ENCODE data around the gene DAAM1. TPM values are rescaled to one million over a fixed set of nuclear protein-coding genes. Genes with fewer than 3 reads are reported as not detected.

The DAAM1 gene
- total RNA-seq, 1 donor from 2014 or later = 36.5 TPM

DNA sequence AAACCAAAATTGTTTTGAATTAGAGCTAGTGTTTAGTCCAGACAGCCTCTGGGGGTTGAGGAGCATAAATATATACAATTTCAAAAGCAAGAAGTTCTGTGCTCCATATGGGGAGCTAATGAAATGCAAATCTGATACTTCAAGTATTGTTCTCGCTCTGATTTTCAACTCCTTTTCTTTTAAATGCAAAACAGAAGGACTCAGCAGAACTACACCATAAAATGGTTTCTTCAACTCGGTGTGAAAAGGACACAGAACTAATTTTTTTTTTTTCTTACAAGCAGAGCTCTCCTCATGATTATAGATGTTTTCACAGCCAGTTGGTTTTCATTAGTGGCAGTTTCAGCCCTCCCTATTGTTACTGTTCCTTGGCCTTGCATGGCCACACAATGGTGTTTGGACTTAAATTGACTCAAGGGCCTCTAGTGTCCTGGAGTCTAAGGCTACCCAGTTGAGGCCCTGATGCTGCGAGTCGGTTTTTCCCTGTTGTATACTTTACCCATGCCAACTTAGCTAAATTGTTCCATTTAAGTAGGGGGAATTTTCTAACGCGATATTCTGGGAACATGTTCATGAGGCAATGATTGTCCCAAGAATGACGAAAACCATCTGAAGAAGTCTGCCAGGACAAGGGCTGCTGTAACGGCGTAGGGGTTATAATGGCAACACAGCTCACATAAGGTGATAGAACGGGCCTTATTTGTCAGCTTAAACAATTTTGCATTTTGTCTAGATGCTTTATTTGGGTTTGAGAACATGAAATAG is 156.4 kb downstream of the DAAM1 start:
- peaks cover 0 to 5% (median 4%) of the 10 kb centered on the region in 3 donors for H3K36me3 ChIP-seq (ENCODE audit: control insufficient read depth in 3 of 3, insufficient read depth in 3 of 3, low read length in 3 of 3)
- no peaks in the 10 kb centered on the region for H3K27me3 ChIP-seq (ENCODE audit: control insufficient read depth in 3 of 3, insufficient read depth in 3 of 3, low read length in 3 of 3)
- no peaks in the 10 kb centered on the region for H3K9me3 ChIP-seq (ENCODE audit: control insufficient read depth in 3 of 3, low read length in 3 of 3)
- no peak overlapping the region for H3K9ac ChIP-seq (ENCODE audit: low read depth in 1 of 3, low read length in 3 of 3)
- no peak overlapping the region for H3K27ac ChIP-seq (ENCODE audit: low read depth, low read length)
- no peak overlapping the region for H3K4me3 ChIP-seq (ENCODE audit: low read length in 3 of 3)
- peaks cover 13 to 18% (median 18%) of the 10 kb centered on the region in 3 donors for H3K4me1 ChIP-seq (ENCODE audit: control insufficient read depth in 3 of 3, insufficient read depth in 3 of 3, low read length in 3 of 3)

DNA sequence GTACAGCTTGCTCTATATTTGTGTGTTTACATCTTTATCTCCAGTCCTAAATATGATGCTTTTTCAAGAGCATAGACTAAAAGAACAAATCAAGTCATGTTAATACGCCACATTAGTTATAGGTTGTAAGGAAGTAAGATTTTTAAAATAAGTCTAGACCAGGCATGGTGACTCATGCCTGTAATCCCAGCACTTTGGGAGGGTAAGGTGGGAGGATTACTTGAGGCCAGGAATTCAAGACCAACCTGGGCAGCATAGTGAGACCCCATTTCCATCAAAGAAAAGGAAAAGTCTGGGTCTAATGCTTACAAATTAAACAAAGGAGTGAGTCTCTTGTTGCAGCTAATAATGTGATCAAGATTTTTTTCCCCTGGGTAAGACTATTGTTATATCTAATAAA is 157.9 kb downstream of the DAAM1 start:
- Histone ChIP-seq H3K9ac (ENCODE audit: low read depth in 1 of 3, low read length in 3 of 3) (no peak overlapping the region), H3K4me3 (ENCODE audit: low read length in 3 of 3) (no peak overlapping the region), H3K27me3 (ENCODE audit: control insufficient read depth in 3 of 3, insufficient read depth in 3 of 3, low read length in 3 of 3) (no peaks in the 10 kb centered on the region), H3K27ac (ENCODE audit: low read depth, low read length) (no peak overlapping the region), H3K36me3 (ENCODE audit: control insufficient read depth in 3 of 3, insufficient read depth in 3 of 3, low read length in 3 of 3) (peaks cover 2 to 10% (median 5%) of the 10 kb centered on the region in 3 donors), H3K4me1 (ENCODE audit: control insufficient read depth in 3 of 3, insufficient read depth in 3 of 3, low read length in 3 of 3) (peaks cover 13 to 18% (median 18%) of the 10 kb centered on the region in 3 donors), H3K9me3 (ENCODE audit: control insufficient read depth in 3 of 3, low read length in 3 of 3) (no peaks in the 10 kb centered on the region)

DNA sequence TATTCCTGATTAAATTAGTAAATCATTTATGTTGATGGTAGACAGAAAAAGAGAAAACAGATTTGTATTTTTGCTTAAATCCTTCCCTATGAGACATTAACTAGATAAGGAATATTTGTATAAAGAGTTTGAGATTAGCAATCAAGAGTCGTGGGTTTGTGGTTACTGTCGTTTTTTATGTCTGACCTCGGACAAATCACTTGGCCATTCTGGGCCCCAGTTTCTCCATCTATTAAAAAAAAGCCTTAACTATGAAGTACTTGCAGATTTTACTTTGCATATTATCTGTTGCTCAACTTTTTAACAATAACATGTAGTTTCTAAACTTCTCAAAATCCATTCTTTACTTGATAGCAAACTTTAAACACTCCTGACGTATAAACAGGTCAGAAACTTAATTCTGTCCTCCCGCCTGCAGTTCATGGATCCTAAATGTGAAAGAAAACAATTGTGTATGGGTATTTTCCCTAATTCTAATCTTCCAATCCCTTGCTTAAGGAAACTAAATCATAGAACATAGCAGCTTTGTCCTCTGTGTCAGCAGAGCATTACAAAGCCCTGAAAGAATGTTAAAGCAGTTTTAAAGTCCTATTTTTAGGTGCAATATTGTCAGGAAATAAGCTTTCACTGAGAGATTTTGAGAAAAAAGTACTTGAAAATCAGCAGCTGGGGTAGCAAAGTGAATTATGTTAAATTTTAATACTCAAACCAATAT is 158.5 kb downstream of the DAAM1 start:
- Histone ChIP-seq H3K4me1 (ENCODE audit: control insufficient read depth in 3 of 3, insufficient read depth in 3 of 3, low read length in 3 of 3) (peaks cover 13 to 18% (median 18%) of the 10 kb centered on the region in 3 donors), H3K4me3 (ENCODE audit: low read length in 3 of 3) (no peak overlapping the region), H3K36me3 (ENCODE audit: control insufficient read depth in 3 of 3, insufficient read depth in 3 of 3, low read length in 3 of 3) (peaks cover 4 to 10% (median 5%) of the 10 kb centered on the region in 3 donors), H3K9ac (ENCODE audit: low read depth in 1 of 3, low read length in 3 of 3) (no peak overlapping the region), H3K27ac (ENCODE audit: low read depth, low read length) (no peak overlapping the region), H3K9me3 (ENCODE audit: control insufficient read depth in 3 of 3, low read length in 3 of 3) (no peaks in the 10 kb centered on the region), H3K27me3 (ENCODE audit: control insufficient read depth in 3 of 3, insufficient read depth in 3 of 3, low read length in 3 of 3) (no peaks in the 10 kb centered on the region)

DNA sequence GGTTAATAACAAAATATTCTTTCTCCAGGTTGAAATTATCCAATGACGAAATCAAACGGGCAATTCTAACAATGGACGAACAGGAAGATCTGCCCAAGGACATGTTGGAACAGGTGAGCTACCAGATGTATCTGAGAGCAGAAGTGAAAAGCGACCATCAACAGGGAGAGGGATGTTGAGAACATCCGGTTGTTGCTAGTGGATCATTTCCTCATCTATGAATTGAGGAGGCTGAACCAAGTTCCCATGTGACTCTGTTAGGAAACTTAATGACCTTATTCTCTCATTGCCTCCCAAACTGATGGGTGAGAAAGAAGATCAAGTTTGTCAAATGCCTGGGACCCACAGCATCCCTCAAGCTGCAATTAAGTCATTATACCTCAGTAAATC is 159.0 kb downstream of the DAAM1 start:
- peaks cover 4 to 10% (median 5%) of the 10 kb centered on the region in 3 donors for H3K36me3 ChIP-seq (ENCODE audit: control insufficient read depth in 3 of 3, insufficient read depth in 3 of 3, low read length in 3 of 3)
- H3K4me3 ChIP-seq (ENCODE audit: low read length in 3 of 3) = no peak overlapping the region
- peaks cover 11 to 18% (median 16%) of the 10 kb centered on the region in 3 donors for H3K4me1 ChIP-seq (ENCODE audit: control insufficient read depth in 3 of 3, insufficient read depth in 3 of 3, low read length in 3 of 3)
- no peaks in the 10 kb centered on the region for H3K9me3 ChIP-seq (ENCODE audit: control insufficient read depth in 3 of 3, low read length in 3 of 3)
- no peak overlapping the region for H3K27ac ChIP-seq (ENCODE audit: low read depth, low read length)
- no peaks in the 10 kb centered on the region for H3K27me3 ChIP-seq (ENCODE audit: control insufficient read depth in 3 of 3, insufficient read depth in 3 of 3, low read length in 3 of 3)
- H3K9ac ChIP-seq (ENCODE audit: low read depth in 1 of 3, low read length in 3 of 3) = no peak overlapping the region

DNA sequence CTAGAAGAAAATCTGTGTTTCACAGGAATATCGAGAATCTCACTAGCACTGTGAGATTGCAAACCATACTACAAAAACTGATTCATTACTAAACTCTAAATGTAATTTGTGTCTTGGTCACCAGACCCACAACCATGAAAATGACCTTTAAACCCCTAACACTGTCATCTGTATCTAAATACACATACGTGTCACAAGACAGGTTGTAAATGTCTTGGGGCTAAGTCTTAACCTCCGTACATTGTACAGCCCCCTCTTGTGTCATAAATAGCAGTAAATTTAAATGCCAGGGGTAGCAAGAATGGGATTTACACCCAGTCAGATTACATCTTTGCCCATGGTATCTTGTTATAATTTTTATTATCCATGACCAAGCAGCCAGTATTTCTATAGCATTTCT is 159.4 kb downstream of the DAAM1 start:
- H3K4me3 ChIP-seq (ENCODE audit: low read length in 3 of 3) = no peak overlapping the region

DNA sequence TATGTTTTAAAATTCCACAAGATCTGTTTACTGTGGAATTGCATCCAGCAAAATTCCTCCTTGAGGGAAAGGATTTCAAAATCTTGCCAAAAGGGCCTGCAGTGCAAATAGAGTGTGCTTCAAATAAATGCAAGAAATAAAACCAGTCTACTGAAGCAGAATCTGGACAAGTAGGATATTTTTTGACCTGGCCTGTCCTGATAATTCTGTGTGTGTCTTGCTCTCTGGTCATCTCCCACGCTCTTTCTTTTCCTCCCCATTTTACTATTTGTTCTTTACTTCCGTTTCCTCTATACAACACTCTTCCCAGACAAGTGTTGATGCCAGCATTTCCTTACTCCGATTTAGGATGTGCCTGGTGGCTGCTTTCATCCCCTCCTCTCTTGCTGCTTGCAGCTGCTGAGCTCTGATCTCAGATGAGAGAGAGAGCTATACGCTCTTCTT is 160.8 kb downstream of the DAAM1 start:
- H3K9me3 ChIP-seq (ENCODE audit: control insufficient read depth in 3 of 3, low read length in 3 of 3) = no peaks in the 10 kb centered on the region
- H3K27ac ChIP-seq (ENCODE audit: low read depth, low read length) = no peak overlapping the region
- peak overlapping the region in 1 of 3 donors; percentile 27 for H3K9ac ChIP-seq (ENCODE audit: low read depth in 1 of 3, low read length in 3 of 3)
- no peaks in the 10 kb centered on the region for H3K27me3 ChIP-seq (ENCODE audit: control insufficient read depth in 3 of 3, insufficient read depth in 3 of 3, low read length in 3 of 3)
- H3K36me3 ChIP-seq (ENCODE audit: control insufficient read depth in 3 of 3, insufficient read depth in 3 of 3, low read length in 3 of 3) = peaks cover 5 to 13% (median 10%) of the 10 kb centered on the region in 3 donors
- H3K4me3 ChIP-seq (ENCODE audit: low read length in 3 of 3) = no peak overlapping the region
- peaks cover 0 to 12% (median 3%) of the 10 kb centered on the region in 3 donors for H3K4me1 ChIP-seq (ENCODE audit: control insufficient read depth in 3 of 3, insufficient read depth in 3 of 3, low read length in 3 of 3)

More for the DNA sequence above, 159.4 kb downstream of the DAAM1 start:
- peaks cover 8 to 15% (median 12%) of the 10 kb centered on the region in 3 donors for H3K4me1 ChIP-seq (ENCODE audit: control insufficient read depth in 3 of 3, insufficient read depth in 3 of 3, low read length in 3 of 3)
- no peak overlapping the region for H3K9ac ChIP-seq (ENCODE audit: low read depth in 1 of 3, low read length in 3 of 3)
- no peaks in the 10 kb centered on the region for H3K9me3 ChIP-seq (ENCODE audit: control insufficient read depth in 3 of 3, low read length in 3 of 3)
- H3K27ac ChIP-seq (ENCODE audit: low read depth, low read length) = no peak overlapping the region
- H3K27me3 ChIP-seq (ENCODE audit: control insufficient read depth in 3 of 3, insufficient read depth in 3 of 3, low read length in 3 of 3) = no peaks in the 10 kb centered on the region
- H3K36me3 ChIP-seq (ENCODE audit: control insufficient read depth in 3 of 3, insufficient read depth in 3 of 3, low read length in 3 of 3) = peaks cover 4 to 10% (median 5%) of the 10 kb centered on the region in 3 donors

DNA sequence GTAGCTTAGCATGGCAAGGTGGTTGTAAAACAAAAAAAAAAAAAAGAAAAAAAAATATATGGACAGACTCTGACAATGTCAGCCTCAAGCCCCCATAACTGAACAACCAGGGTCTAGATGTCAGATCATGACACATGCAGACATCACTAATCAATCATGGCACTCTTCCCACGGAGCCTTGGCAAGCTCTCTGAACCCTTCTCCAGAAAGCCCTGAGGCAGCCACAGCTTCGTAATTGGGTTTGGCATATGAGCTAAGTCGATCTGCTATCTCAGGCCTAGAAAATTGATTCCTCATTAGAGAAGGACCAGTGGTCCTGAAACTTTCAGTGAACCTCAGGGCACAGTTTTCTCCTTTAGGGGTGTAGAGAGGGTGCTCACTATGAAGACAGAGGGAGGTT is 164.5 kb downstream of the DAAM1 start:
- no peak overlapping the region for H3K9ac ChIP-seq (ENCODE audit: low read depth in 1 of 3, low read length in 3 of 3)
- peaks cover 6 to 21% (median 18%) of the 10 kb centered on the region in 3 donors for H3K4me1 ChIP-seq (ENCODE audit: control insufficient read depth in 3 of 3, insufficient read depth in 3 of 3, low read length in 3 of 3)
- peaks cover 7 to 24% (median 10%) of the 10 kb centered on the region in 3 donors for H3K36me3 ChIP-seq (ENCODE audit: control insufficient read depth in 3 of 3, insufficient read depth in 3 of 3, low read length in 3 of 3)
- H3K4me3 ChIP-seq (ENCODE audit: low read length in 3 of 3) = no peak overlapping the region
- H3K9me3 ChIP-seq (ENCODE audit: control insufficient read depth in 3 of 3, low read length in 3 of 3) = no peaks in the 10 kb centered on the region
- H3K27ac ChIP-seq (ENCODE audit: low read depth, low read length) = no peak overlapping the region
- H3K27me3 ChIP-seq (ENCODE audit: control insufficient read depth in 3 of 3, insufficient read depth in 3 of 3, low read length in 3 of 3) = no peaks in the 10 kb centered on the region

DNA sequence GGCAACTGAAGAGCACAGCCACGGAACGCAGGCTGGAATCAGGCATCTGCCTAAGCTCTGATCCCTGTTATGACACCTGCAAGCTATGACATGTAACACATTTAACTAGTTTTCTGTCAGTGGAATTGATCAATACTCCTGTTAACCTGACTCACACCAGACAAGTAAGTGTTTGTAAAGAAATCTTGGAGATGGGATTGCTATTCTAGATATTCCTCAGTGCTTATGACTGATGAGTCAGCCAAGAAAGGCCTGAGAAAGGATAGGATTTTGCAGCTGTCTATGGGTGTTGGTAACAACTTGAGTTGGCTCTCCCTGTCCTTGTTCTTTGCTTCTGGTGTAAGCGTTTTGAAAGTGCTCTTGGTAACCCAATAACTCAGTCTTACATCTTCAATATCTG is 166.2 kb downstream of the DAAM1 start:
- Histone ChIP-seq H3K4me1 (ENCODE audit: control insufficient read depth in 3 of 3, insufficient read depth in 3 of 3, low read length in 3 of 3) (peaks cover 11 to 34% (median 21%) of the 10 kb centered on the region in 3 donors), H3K36me3 (ENCODE audit: control insufficient read depth in 3 of 3, insufficient read depth in 3 of 3, low read length in 3 of 3) (peaks cover 5 to 24% (median 6%) of the 10 kb centered on the region in 3 donors), H3K27me3 (ENCODE audit: control insufficient read depth in 3 of 3, insufficient read depth in 3 of 3, low read length in 3 of 3) (no peaks in the 10 kb centered on the region), H3K4me3 (ENCODE audit: low read length in 3 of 3) (no peak overlapping the region), H3K9ac (ENCODE audit: low read depth in 1 of 3, low read length in 3 of 3) (no peak overlapping the region), H3K9me3 (ENCODE audit: control insufficient read depth in 3 of 3, low read length in 3 of 3) (no peaks in the 10 kb centered on the region), H3K27ac (ENCODE audit: low read depth, low read length) (peak overlapping the region; percentile 42)

DNA sequence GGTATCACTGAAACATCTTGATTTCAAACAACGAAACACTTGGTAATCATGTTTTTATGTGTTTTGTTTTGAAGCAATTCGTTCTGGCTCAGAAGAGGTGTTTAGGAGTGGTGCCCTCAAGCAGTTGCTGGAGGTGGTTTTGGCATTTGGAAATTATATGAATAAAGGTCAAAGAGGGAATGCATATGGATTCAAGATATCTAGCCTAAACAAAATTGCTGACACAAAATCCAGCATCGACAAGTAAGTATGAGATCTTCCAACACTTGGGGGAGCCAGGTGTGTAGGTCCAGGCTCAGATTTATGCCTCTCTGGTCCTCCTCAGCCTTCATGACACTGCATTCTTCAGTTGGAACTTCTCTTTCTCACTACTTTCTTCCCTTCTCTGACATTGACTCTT is 166.6 kb downstream of the DAAM1 start:
- peaks cover 14 to 36% (median 22%) of the 10 kb centered on the region in 3 donors for H3K4me1 ChIP-seq (ENCODE audit: control insufficient read depth in 3 of 3, insufficient read depth in 3 of 3, low read length in 3 of 3)
- H3K9ac ChIP-seq (ENCODE audit: low read depth in 1 of 3, low read length in 3 of 3) = no peak overlapping the region
- H3K36me3 ChIP-seq (ENCODE audit: control insufficient read depth in 3 of 3, insufficient read depth in 3 of 3, low read length in 3 of 3) = peaks cover 5 to 24% (median 5%) of the 10 kb centered on the region in 3 donors
- no peak overlapping the region for H3K4me3 ChIP-seq (ENCODE audit: low read length in 3 of 3)
- no peaks in the 10 kb centered on the region for H3K27me3 ChIP-seq (ENCODE audit: control insufficient read depth in 3 of 3, insufficient read depth in 3 of 3, low read length in 3 of 3)
- no peaks in the 10 kb centered on the region for H3K9me3 ChIP-seq (ENCODE audit: control insufficient read depth in 3 of 3, low read length in 3 of 3)
- peak overlapping the region; percentile 42 for H3K27ac ChIP-seq (ENCODE audit: low read depth, low read length)

DNA sequence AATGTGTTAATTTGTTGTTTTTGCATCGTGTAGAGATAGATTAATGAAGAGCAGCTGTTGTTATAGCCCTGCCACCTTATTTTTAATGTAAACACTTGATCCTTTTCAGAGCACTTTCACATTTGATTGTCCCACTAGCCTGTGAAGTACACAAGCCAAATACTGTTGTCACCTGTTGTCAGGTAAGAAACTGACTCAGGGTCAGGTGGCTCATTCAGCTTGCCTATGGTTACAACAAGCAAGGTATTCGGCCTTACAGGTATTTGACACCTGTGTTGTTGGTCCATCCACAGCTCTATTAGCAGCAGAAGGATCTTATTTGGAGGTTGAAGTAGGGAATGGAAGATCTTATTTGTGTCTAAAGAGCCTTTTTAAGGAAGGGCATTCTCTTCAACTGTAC is 167.8 kb downstream of the DAAM1 start:
- H3K27ac ChIP-seq (ENCODE audit: low read depth, low read length) = no peak overlapping the region
- H3K36me3 ChIP-seq (ENCODE audit: control insufficient read depth in 3 of 3, insufficient read depth in 3 of 3, low read length in 3 of 3) = peaks cover 0 to 22% (median 5%) of the 10 kb centered on the region in 3 donors
- no peaks in the 10 kb centered on the region for H3K27me3 ChIP-seq (ENCODE audit: control insufficient read depth in 3 of 3, insufficient read depth in 3 of 3, low read length in 3 of 3)
- no peak overlapping the region for H3K9ac ChIP-seq (ENCODE audit: low read depth in 1 of 3, low read length in 3 of 3)
- peaks cover 20 to 44% (median 25%) of the 10 kb centered on the region in 3 donors for H3K4me1 ChIP-seq (ENCODE audit: control insufficient read depth in 3 of 3, insufficient read depth in 3 of 3, low read length in 3 of 3)
- H3K9me3 ChIP-seq (ENCODE audit: control insufficient read depth in 3 of 3, low read length in 3 of 3) = no peaks in the 10 kb centered on the region
- H3K4me3 ChIP-seq (ENCODE audit: low read length in 3 of 3) = no peak overlapping the region
